Measurements from ENCODE around the gene MFSD12.
"Not testable (repeated sequence)": the region's sequence is repeated elsewhere in the genome, so short reads cannot be mapped to it uniquely, and the experiment has no call there.

GRCh38 chr19:3508121-3508661 lies 49.2 kb downstream of the MFSD12 start:
- TF ChIP-seq CTCF, POLR2A, EP300 (IDR thresholded peaks at IDR 0.05): not testable (repeated sequence)
